Islet of Langerhans (tissue), 1 donor: ENCODE results near the gene L3HYPDH.

Experiments
- FAIRE-seq: peaks from one replicate; lab custom pipeline; 2011; peaks lifted over from hg19 to GRCh38; lab: Jason Lieb, UNC

L3HYPDH gene

DNA sequence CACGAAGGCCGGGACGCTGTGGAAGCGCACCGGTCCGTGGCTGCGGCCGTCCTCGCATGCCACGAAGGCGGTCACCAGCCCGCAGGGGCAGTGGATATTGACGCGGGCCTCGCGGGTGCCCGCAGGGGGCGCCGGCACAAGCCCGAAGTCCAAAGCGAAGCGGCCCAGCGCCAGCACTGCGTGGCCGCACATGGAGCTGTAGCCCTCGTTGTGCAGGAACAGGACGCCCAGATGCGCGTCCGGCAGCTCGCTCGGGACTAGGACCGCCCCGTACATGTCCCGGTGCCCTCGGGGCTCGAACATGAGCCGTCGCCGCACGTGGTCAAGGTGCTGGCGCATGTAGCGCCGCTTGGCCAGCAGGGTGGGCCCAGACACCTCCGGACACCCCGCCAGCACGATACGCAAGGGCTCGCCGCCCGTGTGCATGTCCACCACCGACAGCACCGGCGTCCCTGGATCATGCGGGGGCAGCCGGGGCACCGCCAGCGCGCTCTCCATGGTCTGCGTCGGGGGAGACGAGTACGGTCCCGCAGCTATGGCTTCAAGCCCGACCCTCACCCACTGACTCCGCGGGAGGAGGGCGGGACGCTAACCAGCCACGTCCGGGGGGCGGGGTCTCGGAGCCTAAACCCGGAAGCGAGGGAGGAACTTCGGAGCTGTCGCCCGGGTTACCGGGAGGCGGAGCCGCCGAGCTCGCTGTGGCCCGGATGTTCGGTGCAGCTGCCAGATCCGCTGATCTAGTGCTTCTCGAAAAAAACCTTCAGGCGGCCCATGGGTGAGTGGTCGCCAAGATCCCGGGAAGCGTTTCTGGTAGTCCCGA is at the start of gene L3HYPDH, which contains the start of gene JKAMP:
TSS of gene L3HYPDH (minus strand) at position 590 of the 820 bp plus-strand sequence. CDS start at position 498, 92 bp downstream.
TSS of gene JKAMP (plus strand) at position 699 of the 820 bp plus-strand sequence. CDS start at position 772, 73 bp downstream.
- FAIRE-seq, result no peak

DNA sequence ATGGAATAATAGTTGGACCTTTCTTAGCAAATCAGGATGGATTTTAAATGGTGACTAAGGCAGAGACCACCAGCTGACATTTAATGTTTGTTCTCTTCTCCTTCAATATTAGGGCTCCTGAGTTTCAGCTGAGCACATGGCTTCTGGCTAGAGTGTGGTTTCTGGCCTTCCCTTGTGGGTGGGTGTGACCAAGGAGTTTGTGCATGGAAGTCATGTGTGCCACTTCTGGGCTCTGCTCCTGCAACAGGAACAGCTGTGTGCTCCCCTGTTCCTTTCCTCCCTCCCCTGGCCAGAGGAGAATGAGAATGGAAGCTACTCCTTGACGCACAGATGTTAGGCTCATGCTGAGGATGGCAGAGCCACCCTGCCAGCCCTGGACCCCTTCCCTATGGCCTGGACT is 48.2 kb upstream of the L3HYPDH start:
- no peak for FAIRE-seq

DNA sequence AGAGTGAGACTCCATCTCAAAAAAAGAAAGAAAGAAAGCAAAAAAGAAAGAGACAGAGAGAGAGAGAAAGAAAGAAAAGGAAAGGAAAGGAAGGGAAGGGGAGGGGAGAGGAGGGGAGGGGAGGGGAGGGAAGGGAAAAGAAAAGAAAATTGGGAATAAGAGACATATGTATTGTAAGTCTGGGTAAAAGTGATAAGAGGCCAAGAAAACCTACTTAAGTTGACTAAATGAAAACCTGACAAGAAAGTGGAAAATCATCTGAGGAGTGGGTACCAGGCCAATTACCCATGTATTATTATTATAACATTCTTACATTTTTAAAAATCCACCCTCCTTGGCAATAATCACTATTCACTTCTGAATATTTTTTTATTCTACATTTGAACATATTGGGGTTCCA is 46.1 kb upstream of the L3HYPDH start:
- FAIRE-seq, result no peak

DNA sequence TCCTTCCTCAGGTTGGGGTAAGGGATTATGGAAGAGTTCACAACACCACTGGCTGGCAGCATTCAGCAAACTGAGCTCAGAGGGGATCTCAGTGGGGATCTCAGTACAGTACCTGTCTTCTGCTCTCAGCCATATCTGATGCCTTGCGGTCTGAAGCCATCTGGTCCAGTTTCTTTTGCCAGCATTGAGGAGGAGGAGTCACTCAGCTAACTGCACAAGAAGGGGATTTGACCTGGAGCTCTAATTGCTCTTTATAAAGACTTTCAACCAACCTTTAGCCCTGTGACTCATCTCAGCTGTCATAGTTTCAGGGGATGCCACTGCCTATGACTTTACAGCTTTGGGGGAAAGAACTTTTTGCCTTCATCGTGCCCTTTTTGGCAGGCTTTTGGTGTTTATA is 45.0 kb upstream of the L3HYPDH start:
- FAIRE-seq, result no peak

DNA sequence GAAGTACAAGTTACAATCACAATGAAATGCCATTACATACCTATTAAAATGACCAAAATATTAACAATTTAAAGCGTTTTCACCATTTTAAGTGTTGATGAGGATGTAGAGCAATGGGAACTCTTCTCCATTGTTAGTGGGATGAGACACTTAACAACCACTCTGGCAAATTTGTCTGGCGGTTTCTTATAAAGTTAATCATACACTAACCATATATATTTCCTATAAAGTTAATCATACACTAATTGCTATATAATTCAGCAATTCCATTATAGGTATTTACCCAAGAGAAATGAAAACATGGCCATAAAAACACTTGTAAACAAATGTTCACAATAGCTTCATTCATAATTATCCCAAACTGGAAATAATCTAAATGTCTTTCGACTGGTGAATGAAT is 36.0 kb upstream of the L3HYPDH start:
- no peak for FAIRE-seq

DNA sequence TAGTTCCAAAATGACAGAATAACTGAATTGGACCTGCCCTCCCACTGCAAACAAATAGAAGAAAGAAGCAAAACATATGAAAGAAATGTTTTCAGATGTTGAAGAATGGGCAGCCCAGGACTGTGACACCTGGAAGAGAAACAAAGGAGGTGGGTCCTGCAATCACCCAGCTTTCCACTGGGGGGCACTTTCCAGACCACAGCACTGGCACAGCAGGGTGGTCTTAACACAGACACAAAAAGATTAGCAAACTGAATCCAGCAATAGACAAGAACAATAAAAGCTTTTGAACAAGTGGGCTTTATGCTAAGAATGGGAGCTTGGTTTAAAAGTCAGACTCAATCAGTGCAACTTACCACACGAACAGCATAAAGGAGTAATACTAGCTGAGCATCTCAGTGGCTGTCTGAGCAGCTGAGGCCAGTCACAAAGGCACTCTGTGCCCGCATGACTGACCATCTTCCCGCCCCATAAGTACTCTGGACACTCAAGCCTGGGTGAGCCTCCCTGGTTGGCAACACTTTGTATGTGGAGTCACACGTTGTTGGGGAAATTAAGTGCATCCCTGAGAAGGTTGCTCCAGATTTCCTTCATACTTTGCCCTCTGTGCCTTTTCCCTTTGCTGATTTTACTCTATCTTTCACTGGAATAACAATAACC is 27.8 kb upstream of the L3HYPDH start:
- FAIRE-seq, result no peak

DNA sequence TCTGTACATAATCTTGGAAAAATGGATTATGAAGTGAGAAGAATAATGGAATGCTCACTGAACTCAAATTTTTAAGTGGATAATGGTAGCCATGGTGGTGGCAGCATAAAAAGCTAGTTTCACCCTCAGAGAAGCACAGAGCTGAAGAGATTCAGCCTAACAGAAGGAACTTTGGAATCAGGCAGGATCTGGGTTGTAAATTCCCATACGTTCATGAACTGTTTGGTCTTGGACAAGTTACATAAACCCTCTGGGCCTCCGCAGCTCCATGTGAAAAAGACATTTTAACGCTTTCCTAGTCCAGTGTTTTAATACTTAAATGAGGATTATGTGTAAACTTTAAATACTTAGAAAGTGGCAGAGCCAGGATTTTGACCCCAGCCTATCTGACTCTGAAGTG is 26.8 kb upstream of the L3HYPDH start:
- FAIRE-seq, result no peak

DNA sequence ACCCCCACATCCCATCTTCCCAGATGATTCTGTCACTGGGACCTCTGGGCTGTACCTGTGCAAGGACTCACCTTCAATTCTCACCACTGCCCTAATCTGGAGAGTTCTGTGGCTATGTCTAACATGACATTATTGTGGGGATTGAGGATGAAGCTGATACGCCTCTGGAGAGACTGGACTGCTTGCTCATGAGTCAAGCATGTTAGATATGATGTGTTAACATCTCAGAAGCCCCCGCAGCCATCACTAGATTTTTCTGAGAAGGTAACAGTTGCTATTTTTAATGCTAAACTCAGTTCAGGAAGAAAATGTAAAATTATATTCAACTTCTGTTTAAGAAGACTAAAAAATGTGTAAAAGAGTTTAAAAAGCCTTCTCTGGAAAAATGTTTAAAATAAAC is 25.8 kb upstream of the L3HYPDH start:
- no peak for FAIRE-seq

DNA sequence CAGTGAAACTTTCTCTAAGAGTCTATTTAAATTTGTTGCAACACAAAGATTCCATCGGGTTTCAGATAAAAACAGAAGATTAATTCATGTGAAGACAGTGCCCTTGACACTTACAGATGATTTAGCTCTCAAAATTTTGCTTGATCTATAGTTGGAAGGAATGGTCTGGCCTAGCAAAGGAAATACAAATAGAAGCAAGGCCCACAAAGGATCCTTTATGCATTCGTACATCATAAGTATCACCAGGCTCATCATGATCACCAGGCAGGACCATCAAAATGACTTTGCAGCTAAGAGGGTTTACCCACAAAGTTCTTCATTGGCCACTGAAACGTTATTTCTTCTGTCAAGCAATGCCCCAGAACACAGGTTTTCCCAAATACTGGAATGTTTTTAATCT is 24.9 kb upstream of the L3HYPDH start:
- no peak for FAIRE-seq

DNA sequence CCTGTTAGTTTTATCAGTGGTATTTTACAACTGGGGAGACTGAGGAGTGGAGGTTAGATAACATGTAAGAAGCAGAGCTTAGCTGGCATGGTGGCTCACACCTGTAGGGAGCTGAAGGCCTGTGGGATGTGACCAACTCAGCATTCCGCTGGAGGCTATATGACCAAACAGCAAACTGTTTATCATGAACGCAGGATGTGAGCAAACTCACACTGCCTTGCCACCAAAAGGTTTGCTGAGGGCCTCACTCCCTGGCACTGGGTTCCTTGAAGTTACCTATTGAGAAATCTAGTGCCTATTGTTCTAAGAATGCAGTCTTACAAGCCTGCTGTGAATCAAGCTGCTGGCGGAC is 23.5 kb upstream of the L3HYPDH start:
- FAIRE-seq, result no peak

DNA sequence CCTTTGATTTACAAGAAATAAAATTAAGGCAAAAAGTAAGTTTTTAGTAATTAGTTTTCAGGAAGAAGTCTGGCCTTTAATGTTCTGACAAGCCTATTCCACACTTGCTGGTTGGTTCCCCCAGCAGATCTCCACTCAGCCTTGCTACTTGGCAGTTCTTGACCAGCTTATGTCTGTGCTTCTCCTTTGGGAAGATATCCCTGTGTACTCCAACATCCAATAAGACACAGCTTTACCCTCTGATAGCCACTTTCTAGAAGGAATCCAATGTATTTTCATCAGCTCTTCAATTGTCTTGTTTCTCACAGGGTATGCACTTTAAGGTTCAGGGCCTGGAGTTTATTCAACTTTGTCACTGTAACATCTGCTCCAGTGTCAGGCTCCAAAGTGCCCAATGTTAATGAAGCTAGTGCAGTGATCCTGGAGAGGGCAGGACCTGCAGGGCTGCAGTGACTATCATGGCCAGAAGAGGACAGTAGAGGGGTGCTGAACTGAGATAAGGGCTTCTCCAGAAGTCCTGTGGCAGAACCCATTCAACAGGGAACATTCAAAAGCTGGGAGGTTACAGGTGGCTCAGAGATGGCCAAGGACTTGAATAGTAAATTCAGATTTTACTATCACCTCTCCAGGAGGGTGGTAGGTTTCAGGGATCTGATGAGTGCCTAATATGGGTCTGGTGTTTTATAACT is 23.0 kb upstream of the L3HYPDH start:
- FAIRE-seq, result no peak

DNA sequence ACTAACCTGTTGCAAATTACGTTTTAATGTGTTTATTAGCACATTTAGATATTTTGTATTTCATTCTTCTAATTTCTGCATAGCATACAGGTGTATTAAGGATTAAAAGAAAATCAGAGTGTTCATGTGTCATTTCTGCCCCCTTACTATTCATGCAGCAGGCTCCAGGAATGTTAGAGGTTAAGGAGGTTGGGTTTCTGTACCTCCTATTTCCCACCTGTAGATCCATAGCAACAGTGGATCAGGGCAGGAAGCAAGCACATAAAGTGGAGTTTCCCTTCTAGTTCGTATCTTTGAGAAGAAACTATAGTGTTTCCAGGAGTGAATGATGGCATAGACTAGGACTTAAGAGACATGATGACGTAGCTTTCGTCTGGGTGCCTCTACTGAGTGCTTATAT is 19.0 kb upstream of the L3HYPDH start:
- no peak for FAIRE-seq

DNA sequence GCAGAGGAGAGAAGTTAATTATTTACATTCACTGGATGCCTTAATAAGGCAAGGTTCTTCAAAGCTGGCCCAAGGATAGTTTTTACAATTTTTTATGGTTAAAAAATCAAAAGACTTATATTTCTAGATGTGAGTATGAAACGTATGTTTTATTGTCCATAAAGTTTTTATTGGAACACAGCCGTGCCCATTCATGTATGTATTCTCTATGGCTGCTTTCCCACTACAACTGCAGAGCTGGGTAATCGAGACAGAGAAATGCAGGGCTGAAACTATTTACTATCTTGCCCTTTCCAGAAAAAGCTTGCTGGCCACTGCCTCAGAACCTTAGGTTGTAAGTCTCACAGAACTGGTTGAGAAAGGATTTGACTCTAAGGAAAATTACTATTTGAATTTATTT is 16.5 kb upstream of the L3HYPDH start:
- FAIRE-seq, result no peak

DNA sequence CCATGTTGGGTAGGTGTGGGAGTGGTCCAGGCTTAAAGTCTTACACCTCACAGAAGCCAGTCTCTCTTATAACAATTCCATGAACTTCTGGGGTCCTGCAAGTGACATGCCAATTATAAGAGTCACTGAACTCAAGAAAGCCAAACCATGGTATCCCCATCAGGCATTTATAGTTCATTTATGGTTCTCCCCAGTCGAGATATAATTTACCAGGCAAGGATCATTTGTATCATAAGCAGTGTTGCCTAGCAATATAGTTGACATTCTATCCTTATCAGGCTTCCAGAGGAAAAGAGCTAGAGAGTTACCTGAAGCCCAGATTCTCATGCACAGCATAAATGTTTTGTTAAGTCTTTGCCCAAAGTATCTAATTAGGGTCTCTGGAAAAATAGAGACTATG is 8.2 kb upstream of the L3HYPDH start:
- FAIRE-seq, result no peak

DNA sequence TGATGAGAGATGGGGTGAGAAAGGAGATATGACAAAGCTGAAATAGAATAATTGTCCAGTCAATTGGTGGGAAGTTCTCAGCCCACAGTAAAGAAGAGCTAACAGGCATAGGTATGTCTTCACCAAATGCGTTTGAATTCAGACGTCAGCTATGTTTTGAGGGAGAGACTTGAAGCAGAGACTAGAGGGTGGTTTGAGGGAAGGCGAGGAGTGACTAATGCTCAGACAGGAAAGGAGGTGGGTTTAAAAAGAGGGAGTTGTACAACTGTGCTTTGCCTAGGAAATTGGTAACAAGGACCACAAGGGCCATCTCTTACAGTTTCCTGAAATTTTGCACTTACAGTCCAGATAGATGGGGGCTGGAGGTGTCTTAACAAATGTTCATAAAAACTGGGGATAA is 6.5 kb upstream of the L3HYPDH start:
- FAIRE-seq, result no peak

DNA sequence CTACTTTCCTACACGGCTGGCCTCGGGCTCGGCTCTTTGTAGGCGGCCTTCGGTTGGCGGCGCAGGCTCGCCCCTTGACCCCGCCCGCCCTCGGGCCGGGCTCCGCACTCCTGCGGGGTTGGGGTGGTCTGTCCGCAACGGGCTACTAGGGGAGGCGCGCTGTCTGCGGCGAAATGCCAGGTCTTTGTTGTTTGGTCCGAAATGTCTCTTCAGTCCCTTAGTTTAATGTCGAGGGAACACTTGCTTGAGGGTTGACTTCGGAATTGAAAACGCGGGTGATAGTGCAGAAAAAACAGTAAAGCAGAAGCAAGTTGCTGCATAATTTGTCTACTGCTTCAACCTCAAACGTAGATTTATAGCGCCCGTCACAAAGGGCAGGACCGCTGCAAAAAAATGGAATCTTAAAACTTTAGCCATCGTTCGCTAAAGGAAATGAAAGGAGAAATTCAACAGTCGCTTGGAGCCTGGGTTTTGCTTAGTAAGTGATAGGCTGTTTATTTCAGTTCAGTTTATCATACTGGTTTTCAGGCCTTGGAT is 499 bp upstream of the L3HYPDH start:
- no peak for FAIRE-seq

DNA sequence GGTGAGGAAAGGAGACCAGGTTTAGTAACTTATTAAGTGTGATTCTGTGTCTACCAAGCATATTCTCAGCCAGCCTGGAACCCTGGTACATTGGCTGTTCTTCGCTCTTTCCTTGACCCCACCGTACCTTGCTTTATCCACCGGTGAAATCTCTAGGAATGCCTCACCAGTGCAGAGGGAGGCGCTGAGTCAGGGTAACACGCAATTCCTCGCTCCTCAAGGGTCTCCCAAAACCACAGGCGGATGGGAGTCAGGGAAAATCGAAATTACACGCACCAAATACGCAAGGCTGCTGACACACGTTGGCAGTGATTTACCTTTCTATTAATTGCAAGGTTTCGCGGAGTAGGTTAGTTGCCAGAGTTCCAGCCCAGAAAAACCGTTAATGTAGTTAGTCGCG is 845 bp downstream of the L3HYPDH start:
- FAIRE-seq, result no peak

DNA sequence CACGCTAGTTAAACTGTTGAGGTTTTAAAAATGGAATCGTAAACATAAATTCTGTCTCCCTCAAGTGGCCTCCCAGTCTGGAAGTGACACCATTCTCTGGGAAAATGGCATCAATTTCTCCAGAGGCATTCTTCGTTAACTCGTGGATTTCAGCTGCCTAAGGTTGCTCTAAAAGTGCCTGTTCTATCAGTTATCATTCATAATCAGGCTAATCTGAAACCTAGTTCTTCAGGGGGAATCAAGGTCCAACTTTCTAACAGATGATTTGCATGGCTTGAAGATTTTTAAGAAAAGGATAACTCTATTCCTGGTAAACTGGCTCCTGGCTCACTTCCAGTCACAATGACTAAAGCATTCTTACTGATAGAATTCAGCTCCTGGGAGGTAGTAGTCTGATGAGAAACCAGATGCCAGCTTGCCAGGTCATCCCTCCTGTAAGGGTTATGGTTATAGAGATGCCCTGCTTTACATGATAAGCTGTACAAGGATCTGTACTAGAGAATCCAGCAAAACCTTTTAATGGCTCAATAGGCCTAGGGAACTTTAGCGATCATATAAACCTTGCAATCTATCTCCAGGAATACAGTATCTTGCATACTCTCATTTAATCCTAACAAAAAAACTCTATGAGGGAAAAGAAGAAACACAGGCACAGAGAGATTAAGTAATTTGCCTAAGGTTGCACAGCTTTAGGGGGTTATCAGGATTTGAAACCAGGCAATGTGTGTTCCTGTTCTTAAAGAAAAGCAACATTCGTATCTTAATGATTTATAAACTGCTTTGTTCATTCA is 1.5 kb downstream of the L3HYPDH start:
- no peak for FAIRE-seq

DNA sequence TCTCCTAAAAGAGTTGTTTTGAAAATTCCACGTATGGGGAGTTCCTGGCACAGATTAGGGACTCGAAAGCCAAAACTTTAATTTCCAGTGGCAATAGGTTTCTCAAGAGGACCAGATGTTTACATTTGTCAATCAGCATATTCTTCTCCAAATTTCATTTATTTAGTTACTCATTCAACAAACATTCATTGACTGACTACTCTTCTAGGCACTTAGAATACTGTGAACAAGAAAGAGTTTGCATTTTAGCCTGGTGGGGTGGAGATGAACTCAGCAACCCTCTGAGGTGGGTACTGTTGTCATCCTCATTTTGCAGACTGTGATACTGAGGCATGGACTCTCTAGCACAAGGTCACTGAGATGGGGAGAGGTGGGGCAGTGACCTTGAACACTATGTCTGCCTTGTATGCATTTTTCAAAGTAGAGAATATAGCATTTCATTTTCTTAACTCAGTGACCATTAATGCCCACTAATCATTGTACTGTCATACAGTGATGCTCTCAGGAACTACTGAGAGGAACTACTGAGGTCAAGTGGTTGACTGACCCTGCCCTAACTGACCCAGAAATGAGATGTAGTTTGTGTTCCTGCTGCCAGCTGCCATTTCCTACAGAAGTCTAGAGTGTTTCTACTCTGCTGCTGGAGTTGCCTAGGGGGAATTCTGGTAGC is 2.2 kb downstream of the L3HYPDH start:
- FAIRE-seq, result no peak

DNA sequence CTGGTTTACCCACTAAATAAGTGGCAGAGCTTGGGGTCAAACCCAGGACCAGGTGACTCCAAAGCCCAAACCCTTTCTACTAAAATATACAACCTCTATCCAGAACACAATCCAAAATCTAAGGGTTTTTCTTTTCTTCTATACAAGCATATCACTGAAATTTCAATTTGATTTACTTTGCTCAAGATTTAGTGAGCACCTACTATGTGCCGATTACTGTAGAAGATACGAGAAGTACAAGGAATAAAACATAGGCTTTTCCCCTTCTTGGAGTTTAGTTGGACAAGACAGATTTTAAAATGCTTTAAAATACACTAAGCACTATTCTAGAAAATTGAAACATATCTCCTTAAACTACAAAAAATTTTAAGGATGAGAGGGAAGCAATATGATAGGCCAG is 2.8 kb downstream of the L3HYPDH start:
- FAIRE-seq, result no peak

DNA sequence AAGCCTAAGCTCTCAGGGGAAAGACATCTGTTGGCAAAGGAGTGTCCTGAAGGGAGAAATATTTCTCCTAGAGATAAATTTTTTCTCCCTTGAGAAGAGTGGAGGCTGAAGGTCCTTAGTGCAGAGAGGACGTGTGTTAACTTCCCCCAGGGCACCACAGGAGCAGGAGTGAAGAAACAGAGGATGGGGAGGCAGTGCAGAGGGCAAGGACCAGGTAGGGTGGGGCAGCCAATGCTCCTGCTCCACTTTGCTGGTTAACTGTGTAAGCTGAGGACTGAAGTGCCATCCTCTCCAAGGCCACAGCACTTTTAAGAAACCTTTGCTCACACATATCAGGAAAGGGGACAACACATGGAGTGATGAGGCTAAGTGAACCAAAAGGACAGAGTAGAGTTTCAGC is 4.0 kb downstream of the L3HYPDH start:
- no peak for FAIRE-seq

DNA sequence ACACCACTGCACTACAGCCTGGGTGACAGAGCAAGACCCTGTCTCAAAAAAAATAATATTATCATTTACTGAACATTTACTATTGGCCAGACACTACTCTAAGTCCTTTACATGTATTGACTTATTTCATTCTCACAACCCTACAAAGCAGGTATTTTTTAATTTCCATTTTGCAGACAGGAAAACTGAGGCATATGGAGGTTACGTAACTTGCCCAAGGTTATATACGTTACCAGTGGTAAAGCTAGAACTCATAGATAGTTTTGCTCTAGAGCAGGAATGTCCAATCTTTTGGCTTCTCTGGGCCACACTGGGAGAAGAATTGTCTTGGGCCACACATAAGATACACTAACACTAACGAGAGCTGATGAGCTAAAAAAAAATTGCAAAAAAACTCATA is 5.7 kb downstream of the L3HYPDH start:
- FAIRE-seq, result no peak
